ENCODE data around the gene FAM193B.

FAM193B gene

GRCh38 chr5:177555665-177556064 is 1.3 kb upstream of the FAM193B start:
- TF ChIP-seq, protein P1, sequence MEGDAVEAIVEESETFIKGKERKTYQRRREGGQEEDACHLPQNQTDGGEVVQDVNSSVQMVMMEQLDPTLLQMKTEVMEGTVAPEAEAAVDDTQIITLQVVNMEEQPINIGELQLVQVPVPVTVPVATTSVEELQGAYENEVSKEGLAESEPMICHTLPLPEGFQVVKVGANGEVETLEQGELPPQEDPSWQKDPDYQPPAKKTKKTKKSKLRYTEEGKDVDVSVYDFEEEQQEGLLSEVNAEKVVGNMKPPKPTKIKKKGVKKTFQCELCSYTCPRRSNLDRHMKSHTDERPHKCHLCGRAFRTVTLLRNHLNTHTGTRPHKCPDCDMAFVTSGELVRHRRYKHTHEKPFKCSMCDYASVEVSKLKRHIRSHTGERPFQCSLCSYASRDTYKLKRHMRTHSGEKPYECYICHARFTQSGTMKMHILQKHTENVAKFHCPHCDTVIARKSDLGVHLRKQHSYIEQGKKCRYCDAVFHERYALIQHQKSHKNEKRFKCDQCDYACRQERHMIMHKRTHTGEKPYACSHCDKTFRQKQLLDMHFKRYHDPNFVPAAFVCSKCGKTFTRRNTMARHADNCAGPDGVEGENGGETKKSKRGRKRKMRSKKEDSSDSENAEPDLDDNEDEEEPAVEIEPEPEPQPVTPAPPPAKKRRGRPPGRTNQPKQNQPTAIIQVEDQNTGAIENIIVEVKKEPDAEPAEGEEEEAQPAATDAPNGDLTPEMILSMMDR (IDR thresholded peaks at IDR 0.05; ENCODE audit: extremely low read depth, missing control alignments), result no peak
- DNase-seq (ENCODE audit: low spot score), result no peak

- TF ChIP-seq, protein P1 (IDR thresholded peaks at IDR 0.05; ENCODE audit: extremely low read depth, missing control alignments), result no peak
- DNase-seq (ENCODE audit: low spot score), result no peak
Observed at GRCh38 chr5:177555228-177555627, 865 bp upstream of the FAM193B start.

DNA sequence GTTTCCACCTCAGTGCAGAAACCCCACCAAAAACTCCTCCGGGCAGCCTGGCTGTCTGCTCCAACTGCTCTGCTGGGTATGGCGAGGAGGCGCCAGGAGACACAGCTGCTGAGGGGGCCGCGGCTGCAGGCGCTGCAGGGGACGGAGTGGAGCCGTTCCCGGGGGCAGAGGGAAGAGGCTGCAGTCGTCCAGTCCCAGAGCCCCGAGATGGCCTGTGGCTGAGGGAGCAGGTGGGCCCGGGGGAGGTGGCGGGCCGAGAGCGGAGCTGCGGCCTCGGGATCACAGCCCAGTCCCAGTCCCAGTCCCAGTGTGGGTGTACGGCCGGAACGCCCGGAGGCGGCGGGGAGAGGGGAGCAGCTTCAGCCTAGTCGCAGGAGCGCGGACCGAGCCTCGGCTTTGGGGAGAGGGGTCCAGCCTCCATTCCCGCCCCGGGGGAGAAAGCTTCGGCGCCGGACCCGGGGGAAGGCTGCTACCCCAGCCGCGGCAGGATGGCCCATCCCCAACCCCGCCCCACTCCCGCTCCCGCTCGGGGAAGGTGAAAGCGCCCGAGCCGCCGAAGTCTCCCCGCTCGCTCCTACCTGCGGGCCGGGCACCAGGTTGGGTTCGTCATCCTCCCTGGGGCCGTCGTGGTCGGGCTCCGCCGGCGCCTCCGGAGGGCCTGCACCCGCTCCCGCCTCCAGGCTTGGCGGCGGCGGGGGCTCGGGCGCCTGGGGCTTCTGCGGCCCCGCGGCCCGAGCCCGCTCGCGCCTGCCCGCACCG is 513 bp downstream of the FAM193B start:
- TF ChIP-seq, protein P1 (IDR thresholded peaks at IDR 0.05; ENCODE audit: extremely low read depth, missing control alignments), result no peak
- DNase-seq (ENCODE audit: low spot score), result peak; percentile 81

- DNase-seq (ENCODE audit: low spot score), result no peak
Observed at GRCh38 chr5:177552839-177553455, 1.4 kb downstream of the FAM193B start.

GRCh38 chr5:177550122-177550521 is 4.2 kb downstream of the FAM193B start:
- TF ChIP-seq, protein P1 (IDR thresholded peaks at IDR 0.05; ENCODE audit: extremely low read depth, missing control alignments), result no peak
- no peak for DNase-seq (ENCODE audit: low spot score)

More at GRCh38 chr5:177552839-177553455, 1.4 kb downstream of the FAM193B start:
- TF ChIP-seq, protein P1 (IDR thresholded peaks at IDR 0.05; ENCODE audit: extremely low read depth, missing control alignments), result no peak

- DNase-seq (ENCODE audit: low spot score), result no peak
- TF ChIP-seq, protein P1 (IDR thresholded peaks at IDR 0.05; ENCODE audit: extremely low read depth, missing control alignments), result no peak
Observed at GRCh38 chr5:177548495-177548894, 5.9 kb downstream of the FAM193B start.

- no peak for DNase-seq (ENCODE audit: low spot score)
- TF ChIP-seq, protein P1 (IDR thresholded peaks at IDR 0.05; ENCODE audit: extremely low read depth, missing control alignments), result no peak
Observed at GRCh38 chr5:177547736-177548135, 6.6 kb downstream of the FAM193B start.
